ENCODE results near the gene ANKS1A.

ANKS1A gene

DNA sequence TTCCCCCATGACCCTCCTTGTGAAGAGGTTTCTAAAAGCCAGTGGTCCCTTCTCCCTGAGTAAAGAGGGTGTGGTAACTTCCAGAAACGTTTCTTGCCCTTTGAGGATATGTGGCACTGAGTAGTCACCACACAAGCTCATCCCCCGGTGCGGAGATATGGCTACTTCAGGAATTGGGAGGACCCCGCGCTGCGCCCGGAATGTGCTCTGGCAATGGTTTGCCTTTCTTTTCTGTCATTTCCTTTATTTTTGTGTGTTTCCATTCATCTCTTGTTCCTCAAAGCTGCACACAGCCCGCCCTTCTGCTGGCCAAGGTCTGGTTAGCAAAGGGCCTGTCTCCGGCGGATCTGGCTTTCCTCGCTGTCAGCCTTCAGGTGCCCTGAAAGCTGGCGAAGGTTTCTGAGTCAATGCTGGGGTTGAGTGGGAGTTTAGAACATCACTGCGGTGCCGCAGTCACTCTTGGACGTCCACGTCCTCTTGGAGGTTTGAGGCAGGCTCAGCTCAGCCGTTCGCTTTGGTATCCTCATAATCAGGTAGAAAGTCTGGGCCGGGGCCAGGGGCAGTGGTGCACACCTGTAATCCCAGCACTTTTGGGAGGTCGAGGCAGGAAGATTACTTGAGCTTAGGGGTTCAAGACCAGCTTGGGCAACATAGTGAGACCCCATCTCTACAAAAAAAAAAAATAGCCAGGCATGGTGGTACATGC is 184.9 kb downstream of the ANKS1A start:
- H3K4me3 ChIP-seq (ENCODE audit: low read length): no peak overlapping the region
- no peak for DNase-seq (ENCODE audit: low read depth)
- TF ChIP-seq, protein P1, sequence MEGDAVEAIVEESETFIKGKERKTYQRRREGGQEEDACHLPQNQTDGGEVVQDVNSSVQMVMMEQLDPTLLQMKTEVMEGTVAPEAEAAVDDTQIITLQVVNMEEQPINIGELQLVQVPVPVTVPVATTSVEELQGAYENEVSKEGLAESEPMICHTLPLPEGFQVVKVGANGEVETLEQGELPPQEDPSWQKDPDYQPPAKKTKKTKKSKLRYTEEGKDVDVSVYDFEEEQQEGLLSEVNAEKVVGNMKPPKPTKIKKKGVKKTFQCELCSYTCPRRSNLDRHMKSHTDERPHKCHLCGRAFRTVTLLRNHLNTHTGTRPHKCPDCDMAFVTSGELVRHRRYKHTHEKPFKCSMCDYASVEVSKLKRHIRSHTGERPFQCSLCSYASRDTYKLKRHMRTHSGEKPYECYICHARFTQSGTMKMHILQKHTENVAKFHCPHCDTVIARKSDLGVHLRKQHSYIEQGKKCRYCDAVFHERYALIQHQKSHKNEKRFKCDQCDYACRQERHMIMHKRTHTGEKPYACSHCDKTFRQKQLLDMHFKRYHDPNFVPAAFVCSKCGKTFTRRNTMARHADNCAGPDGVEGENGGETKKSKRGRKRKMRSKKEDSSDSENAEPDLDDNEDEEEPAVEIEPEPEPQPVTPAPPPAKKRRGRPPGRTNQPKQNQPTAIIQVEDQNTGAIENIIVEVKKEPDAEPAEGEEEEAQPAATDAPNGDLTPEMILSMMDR (IDR thresholded peaks at IDR 0.05; ENCODE audit: insufficient read depth, low read depth, low read length, missing control alignments): no peak

DNA sequence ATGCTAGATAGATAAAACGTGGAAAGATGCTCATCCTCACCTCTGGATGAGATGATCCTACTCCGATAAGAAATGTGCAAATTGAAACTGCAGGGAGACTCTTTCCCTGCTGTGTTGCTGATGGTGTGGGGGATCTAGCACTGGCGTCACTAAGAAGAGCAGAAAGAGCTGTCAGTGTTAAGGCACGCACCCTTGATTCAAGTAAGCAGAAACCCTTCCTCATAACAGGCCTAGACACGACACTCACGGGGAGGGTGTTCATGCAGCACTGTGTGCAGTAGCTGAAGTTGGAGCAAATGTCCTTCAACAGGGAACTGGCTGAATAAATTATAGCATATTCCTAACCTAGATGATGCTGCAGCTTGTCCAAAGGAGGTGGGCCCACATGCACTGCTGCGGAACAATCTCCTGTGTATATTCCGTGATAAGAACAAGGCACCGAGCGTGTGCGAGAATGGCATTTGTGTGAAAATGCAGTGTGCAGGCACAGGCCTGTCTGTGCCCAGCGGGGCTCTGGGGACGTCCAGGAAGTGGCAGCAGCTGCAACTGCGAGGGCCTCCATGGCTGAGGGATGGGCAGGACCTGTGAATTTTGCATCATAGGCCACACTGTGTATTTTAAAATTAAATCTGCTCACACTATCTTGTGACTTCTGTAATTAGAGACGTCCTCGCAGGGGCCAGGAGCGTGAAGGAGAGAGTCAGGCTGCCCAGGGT is 188.1 kb downstream of the ANKS1A start:
- no peak overlapping the region for H3K4me3 ChIP-seq (ENCODE audit: low read length)
- TF ChIP-seq, protein P1 (IDR thresholded peaks at IDR 0.05; ENCODE audit: insufficient read depth, low read depth, low read length, missing control alignments): no peak
- DNase-seq (ENCODE audit: low read depth): peak; percentile 95

- no peak for DNase-seq (ENCODE audit: low read depth)
- TF ChIP-seq, protein P1 (IDR thresholded peaks at IDR 0.05; ENCODE audit: insufficient read depth, low read depth, low read length, missing control alignments): no peak
- no peak overlapping the region for H3K4me3 ChIP-seq (ENCODE audit: low read length)
These were observed 188.7 kb downstream of the ANKS1A start for GRCh38 chr6:35077713-35078105.

- H3K4me3 ChIP-seq (ENCODE audit: low read length): no peak overlapping the region
- no peak for DNase-seq (ENCODE audit: low read depth)
- TF ChIP-seq, protein P1 (IDR thresholded peaks at IDR 0.05; ENCODE audit: insufficient read depth, low read depth, low read length, missing control alignments): no peak
These were observed 189.3 kb downstream of the ANKS1A start for GRCh38 chr6:35078226-35078850.

DNA sequence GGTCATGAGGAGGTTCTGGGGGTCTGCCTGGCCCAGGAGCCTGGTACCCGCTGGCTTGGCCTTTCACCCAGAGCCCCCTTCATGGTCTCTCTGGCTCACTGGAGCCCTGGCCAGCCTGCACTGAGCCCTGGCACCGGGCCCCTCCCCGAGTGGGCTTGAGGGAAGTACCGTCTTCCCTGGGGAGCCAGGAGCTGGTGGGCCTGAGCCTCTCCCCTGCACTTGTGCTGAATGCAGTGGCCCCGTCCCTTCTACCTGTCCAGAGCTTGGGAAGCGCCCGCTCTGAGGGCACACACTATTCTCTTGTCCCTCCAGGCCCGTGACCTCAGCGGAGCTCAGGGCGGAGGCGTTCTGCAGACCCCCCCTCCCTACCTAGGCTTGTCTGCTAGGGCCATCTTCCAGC is 189.8 kb downstream of the ANKS1A start:
- TF ChIP-seq, protein P1 (IDR thresholded peaks at IDR 0.05; ENCODE audit: insufficient read depth, low read depth, low read length, missing control alignments): no peak
- no peak overlapping the region for H3K4me3 ChIP-seq (ENCODE audit: low read length)
- no peak for DNase-seq (ENCODE audit: low read depth)

GRCh38 chr6:35079311-35080000 is 190.4 kb downstream of the ANKS1A start:
- TF ChIP-seq, protein P1 (IDR thresholded peaks at IDR 0.05; ENCODE audit: insufficient read depth, low read depth, low read length, missing control alignments): no peak
- DNase-seq (ENCODE audit: low read depth): no peak
- H3K4me3 ChIP-seq (ENCODE audit: low read length): no peak overlapping the region
